Left kidney (tissue), 2 donors: Measurements from ENCODE around the gene ROBO1. TPM values are rescaled to one million over a fixed set of nuclear protein-coding genes. Genes with fewer than 3 reads are reported as not detected.
"Not testable (repeated sequence)": the region's sequence is repeated elsewhere in the genome, so short reads cannot be mapped to it uniquely, and the experiment has no call there.

Source experiments
- DNase-seq: peaks from one replicate; pipeline ENCODE4 v3.0.0-alpha.2; 2013
- polyA plus RNA-seq: library from polyadenylated mRNA; unstranded; fragments of 120-200 nt; gene quantifications from one replicate; pipeline ENCODE4 v1.2.1, GENCODE V29; 2013; ENCODE audit not compliant: insufficient read length

The ROBO1 gene
- polyA plus RNA-seq, 1 donor, result 130 TPM

DNA sequence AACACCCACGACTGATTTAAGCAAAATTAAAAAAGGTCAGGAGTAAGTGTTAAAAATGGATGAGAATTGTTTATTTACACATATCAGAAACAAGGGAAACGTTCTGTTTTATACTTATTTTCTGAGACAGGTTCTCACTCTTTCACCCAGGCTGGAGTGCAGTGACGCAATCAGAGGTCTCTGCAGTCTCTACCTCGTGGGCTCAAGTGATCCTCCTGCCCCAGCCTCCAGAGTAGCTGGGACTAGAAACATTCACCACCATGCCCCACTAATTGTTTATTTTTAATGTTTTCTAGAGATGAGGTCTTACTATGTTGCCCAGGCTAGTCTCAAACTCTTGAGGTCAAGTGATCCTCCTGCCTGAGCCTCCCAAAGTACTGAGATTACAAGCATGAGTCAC lies 1080.3 kb downstream of the ROBO1 start:
- no peak for DNase-seq

DNA sequence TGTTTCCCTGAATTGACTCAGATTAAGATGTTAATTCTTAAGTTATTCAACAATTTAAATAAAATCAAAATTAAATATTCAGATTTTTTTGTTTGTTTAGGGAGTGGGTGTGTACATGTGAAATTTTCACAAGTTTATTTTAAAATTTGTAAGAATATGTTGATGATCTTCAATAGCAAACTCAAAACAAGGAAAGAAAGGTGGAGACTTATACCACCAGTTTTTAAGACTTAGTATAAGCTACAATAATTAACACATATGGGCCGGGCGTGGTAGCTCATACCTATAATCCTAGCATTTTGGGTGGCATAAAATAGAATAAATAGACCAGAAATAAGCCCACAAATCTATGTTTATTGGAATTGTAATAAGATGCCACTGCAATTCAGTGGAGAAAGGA lies 1084.5 kb downstream of the ROBO1 start:
- DNase-seq, result no peak

DNA sequence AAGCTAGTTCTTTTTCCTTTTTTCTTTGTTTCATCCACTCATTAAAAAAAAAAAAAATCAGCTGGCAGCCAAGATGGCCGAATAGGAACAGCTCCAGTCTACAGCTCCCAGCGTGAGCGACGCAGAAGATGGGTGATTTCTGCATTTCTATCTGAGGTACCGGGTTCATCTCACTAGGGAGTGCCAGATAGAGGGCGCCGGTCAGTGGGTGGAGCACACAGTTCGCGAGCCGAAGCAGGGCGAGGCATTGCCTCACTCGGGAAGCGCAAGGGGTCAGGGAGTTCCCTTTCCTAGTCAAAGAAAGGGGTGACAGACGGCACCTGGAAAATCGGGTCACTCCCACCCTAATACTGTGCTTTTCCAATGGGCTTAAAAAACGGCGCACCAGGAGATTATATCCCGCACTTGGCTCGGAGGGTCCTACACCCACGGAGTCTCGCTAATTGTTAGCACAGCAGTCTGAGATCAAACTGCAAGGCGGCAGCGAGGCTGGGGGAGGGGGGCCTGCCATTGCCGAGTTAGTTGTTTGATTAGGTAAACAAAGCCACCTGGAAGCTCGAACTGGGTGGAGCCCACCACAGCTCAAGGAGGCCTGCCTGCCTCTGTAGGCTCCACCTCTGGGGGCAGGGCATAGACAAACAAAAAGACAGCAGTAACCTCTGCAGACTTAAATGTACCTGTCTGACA lies 1092.5 kb downstream of the ROBO1 start:
- DNase-seq, result not testable (repeated sequence)

DNA sequence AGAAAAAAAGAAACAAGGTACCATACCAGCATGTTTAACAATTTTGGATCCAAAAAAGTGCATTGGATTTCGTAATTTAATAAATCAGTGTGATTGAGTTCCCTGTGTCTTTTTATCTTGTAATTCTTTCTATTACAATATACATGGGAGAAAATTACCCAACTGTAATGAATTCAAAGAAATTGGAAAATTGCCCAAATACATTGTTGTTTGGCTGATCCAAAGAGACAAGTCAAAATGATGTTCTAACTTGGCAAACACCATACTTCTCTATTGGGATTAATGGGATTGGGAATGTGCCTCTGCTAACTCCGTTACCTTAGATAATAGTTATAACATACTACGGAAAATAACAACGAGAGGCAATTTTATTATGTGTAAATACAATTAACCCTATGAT lies 1097.1 kb downstream of the ROBO1 start:
- DNase-seq, result no peak

DNA sequence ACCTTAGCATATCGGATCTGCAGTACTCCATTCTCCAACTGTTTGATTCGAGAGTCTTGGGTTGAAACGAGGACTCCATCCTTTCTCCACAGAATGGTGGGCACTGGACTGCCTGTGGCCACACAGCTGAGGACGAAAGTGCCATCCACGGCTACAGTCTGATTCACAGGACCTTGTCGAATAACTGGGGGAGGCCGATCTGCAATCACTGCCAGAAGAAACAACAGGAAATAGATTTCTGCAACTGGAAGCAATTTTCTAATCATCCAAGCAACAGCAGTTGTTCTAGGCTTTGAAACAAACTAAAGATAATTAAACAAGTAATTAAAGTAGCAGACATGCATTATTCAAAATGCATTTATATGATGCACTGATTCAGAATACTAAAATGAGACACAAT lies 1097.7 kb downstream of the ROBO1 start:
- no peak for DNase-seq

DNA sequence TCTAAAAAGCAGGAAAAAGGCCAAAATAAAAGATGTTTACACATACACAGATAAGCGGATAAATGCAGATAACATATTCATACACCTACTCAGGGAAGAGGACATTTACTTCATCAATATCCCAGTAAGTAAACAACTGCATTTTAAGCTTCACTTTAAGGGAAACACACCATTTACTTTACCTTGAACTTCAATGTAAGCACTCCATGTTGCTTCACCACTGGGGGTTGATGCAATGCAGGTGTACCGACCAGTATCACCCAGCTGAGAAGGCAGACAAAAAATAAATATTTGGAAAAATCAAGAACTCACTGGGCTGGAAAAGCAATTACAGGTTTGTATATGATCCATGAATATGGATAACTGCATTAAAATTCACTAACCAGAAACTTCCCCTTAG lies 1099.5 kb downstream of the ROBO1 start:
- no peak for DNase-seq

DNA sequence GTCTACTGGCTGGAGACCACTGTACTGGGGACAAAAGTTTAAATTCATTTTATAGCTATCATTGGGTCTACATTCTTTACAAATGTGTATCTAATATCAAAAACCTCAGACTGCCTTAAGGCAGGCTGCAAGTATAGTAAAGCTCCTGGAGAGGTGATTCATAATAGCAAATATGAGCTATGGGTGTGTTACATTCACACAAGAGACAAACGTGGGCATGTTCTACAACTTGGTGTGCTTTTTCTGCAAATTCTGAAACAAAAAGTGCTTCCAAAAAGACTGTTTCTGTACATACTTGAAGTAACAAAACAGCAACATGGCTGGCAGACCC lies 1101.4 kb downstream of the ROBO1 start:
- no peak for DNase-seq

DNA sequence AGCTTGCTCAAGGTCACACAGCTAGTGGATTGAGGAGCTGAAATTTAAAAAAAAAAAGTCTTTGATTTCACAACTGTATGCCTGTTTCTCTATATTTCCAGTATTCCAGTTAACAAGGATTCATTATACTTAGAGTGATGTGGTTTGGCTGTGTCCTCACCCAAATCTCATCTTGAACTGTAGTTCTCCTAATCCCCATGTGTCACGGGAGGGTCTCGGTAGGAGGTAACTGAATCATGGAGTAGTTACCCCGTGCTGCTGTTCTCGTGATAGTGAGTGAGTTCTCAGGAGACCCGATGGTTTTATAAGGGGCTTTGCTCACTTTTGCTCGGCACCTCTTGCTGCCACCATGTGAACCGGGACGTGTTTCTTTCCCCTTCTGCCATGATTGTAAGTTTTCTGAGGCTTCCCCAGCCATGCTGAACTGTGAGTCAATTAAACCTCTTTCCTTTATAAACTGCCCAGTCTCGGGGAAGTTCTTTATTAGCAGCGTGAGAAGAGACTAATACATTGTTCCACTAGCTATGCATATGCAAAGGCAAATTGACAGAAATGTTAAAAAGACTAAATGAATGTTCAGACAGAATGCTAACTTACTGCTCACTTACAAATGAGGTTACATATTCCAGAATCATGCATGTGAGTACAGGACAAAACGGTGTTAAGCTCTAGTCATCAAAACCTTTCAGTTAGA lies 1101.9 kb downstream of the ROBO1 start:
- DNase-seq, result no peak

DNA sequence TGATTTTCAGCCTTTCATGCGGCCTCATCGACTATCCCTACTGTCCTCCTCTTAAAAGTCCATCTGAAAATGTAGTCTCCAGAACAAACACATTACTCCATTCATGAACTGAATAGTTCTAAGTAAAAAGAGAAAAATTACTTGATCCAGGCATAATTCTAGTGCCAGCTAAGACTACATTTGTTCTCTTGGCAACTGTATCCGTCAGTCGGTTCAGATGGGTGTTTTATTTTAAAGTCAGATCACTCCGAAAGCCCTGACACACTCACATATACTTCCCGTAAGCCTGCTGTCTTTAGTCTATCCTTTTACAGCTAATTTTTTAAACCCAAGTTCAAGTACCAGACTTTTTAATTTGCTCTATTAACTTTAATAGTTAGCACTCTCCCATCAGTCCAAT lies 1102.7 kb downstream of the ROBO1 start:
- no peak for DNase-seq

DNA sequence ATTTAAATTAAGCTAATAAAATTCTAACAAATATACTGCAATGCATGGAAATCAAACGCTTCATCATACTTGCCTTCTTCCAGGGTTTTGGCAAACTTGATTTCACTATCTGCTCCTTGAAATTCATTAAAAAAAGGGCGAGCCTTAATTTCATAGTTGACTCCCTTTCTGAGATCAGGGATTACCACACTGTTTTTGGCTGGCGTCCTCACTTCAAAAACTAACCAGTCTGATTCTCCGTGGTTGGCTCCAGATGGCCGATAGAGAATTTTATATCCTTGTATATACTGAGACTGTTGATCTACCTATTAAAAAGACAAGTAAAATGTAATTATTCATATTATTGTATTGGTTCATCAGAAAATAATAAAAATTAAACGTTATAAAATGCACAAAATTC lies 1106.8 kb downstream of the ROBO1 start:
- no peak for DNase-seq

DNA sequence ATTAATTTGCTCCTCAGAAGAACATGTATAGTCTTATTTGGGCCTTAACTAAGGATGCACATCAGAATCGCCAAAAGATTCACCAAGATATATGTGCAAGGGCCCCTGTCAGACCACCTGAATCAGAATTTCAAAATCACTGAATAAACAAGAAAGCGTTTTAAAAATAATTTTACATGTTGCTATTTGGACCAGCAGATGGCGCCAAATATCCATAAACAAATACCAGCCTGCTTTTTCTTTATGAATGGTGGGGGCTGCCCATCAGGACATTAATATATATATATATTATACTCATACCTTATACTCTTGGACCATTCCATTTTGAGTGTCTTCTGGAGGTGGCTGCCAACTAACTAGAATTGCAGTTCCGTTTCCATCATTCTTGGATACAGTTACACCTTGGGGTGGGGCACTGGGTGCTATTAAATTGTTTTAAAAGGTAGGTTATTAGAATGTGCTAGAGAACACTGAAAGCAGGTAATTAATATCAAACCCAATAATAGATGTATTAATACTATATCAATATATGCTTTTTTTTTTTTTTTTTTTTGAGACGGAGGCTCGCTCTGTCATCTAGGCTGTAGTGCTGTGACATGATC lies 1108.3 kb downstream of the ROBO1 start:
- peak; percentile 20 for DNase-seq

DNA sequence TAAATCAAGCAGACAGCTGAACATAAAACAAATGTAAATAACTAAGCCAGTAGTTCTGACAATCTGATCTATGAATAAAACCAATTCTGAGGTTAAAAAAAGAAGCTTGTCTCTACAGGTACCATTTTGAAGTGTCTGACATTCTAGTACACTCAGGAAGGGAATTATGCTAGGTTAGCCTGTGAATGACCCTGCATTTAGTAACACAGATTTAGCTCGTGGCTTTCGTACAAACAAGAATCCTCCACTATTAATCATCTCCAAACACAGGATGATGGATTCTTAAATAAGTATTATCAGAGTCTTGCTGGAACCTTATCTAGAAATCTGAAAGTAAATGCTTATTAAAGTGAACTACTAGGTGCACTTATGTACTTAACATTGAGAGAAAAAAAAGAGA lies 1120.1 kb downstream of the ROBO1 start:
- DNase-seq, result no peak

DNA sequence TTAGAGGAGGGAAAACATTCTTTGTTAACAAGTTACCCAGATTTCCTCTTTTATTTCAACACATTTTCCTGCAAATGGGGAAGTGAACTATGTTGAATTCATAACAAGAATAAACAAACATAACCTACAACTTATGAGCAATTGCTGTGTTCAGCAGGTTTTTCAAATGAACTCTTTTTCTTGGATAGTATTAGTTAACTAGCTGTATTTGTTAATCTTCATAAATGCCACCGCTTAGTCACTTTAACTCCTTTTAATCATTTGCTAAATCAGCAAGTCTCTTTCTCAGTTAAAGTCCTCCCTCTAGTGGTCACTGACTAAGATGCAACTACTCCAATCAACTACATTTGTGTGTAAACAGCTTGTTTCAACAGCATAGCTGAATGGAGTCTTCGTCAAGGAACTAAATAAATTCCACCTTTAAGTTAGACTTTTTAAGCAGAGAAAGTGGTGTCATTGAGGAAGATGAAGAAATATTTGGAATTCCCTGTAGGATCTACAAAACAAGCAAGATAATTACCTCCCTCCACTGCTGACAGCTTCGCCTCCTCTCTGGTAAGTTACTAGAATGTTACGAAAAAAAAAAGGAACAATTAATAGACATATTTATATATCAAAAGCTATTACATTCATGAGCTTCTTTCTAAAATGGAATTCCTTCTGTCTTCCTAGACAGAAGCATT lies 1122.0 kb downstream of the ROBO1 start:
- DNase-seq, result peak; percentile 88

DNA sequence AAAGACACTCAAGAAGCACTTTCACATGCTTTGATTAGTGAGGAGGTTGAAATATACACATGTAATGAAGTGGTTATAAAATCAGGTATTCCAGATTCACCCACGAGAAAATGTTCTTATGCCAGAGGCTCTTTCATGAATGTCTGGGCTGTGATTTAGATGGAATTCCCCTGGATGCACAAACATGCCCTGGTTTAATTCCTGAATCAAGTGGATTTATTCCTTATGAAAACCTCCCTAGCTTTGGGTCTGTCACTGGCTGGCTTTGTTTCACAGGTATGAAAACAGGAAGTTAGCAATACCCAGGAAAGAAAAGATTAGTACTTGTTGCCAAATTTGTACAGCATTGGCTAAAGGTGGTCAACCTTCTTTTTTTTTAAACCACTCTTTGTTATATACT lies 1123.0 kb downstream of the ROBO1 start:
- no peak for DNase-seq

DNA sequence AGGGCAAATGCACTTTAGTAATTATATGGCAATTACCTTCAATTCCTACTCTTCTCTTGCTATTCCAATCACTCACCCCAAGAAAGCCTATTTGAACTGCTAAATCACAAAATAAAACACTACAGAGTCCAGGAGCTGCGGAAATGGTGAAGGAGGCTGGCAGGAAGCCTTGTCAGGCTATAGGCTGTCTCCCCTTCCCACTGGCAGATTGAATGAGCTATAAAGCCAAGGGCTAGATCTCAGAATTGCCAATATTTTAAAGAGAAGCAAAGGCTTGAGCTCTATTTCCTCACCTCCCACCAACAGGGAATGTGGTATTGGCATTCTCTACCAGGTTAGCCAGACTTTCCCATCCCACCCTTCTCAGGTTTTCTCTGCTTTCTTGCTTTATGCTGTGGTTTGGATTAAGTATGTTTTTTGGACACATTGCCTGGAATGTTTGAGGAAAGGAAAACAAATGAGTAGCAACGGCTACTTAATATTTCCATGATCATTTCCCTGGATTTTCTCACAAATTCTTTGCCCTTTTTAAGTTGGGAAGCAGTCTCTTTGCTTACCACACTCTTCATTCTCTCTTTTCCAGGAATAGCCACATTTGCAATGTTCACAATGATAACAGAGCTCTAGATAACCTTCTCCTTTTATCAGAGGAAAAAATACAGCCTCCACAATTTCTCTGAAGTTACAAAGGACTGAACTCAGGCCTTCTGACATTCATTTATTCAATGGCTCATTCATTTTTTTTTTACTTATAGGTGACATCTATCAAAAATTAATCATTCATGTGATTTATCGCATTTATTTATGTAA lies 1125.4 kb downstream of the ROBO1 start:
- no peak for DNase-seq

DNA sequence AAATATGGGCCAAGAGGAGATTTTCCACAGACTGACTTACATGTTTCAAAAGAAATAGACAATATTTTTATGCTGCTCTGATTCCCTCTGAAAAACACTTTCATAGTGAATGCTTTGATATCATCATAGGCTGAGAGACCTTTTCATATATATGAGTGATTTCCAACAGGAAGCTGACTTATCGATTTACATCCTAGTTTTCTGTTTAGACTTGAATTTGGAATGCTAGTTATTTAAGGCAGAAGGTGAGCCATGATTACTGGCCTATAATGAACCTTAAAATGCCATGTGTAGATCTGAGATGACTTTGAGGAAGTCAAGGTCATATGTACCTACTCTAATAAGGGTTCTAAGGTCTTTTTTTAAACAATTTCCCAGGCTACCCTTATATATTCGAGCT lies 1126.1 kb downstream of the ROBO1 start:
- DNase-seq, result no peak

DNA sequence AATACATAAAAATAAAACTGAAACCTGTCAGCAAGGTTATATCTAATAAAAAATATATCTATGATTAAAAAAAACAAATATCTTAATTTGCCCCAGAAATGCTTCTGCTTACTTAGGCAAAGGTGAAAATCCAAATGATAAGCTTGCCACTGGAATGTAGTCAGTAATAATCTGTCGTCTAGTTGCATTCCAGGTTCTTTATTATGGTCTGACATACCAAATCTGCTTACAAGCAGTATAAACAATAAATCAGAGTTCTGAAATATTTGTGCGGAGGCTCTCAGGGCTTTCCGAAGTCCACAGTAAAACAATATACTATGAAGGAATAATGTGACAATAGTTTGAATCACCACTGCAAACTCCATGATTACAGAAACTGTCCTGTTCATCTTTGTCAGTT lies 1133.5 kb downstream of the ROBO1 start:
- DNase-seq, result no peak

DNA sequence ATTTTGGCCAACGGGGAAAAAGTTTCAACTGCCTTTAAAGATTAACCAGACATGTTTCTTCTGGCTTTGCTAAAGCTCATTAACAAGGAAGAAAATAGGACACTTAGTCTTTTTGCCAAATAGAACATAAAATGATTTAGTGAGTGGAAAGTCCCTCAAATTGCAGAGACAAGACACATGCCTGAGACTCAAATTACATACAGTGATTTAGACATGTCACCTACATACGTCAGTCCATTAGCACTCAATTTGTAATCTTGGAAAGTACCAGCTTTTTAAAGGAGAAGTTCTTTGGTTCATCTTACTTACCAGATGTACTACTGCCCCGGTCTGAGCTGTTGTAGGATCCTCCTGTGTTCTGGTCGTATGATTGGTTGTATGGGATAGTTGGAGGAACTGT lies 1134.2 kb downstream of the ROBO1 start:
- DNase-seq, result no peak

DNA sequence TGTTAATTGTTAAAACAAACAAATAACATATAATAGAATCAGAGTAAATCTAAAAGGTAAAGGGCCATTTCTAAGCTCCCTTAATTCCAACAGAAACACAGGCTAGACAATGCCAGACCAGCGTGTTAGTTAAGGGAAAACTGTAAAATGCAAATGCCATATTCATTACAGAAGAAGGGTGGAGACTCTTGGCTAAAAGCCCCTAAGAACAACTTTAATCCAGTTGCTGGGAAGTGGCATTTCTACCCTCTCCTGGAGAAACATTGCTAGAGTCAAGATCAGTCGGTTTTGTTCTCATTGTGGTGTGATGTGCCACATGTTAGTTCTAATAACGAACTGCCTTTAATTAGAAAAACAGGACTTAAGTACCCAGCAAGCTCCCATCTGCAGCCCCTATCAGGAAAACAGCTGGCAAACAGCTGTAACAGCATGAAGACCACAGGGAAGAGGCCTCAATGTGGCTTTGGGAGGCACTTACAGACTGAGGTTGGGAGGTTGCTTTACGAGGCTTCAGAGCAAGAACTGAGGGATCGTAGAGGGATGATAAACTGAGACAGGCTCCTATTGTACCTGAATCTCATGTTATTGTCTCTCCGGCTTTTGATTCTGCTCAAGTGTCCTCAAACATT lies 1134.8 kb downstream of the ROBO1 start:
- DNase-seq, result no peak

DNA sequence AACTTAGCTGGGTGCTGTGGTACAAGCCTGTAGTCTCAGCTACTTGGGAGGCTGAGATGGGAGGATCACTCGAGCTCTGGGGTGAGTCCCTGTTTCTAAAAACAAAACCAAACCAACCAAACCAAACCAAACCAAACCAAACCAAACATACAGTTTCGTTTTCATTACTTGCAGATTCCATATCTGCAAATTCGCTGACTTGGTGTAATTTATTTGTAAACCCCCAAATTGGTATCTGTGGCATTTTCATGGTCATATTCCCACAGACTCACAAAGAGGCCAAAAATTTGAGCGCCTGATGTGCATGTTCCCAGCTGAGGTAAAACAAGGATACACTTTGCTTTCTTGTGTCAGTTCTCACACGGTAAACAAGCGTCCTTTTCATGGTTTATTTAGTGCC lies 1138.3 kb downstream of the ROBO1 start:
- no peak for DNase-seq

DNA sequence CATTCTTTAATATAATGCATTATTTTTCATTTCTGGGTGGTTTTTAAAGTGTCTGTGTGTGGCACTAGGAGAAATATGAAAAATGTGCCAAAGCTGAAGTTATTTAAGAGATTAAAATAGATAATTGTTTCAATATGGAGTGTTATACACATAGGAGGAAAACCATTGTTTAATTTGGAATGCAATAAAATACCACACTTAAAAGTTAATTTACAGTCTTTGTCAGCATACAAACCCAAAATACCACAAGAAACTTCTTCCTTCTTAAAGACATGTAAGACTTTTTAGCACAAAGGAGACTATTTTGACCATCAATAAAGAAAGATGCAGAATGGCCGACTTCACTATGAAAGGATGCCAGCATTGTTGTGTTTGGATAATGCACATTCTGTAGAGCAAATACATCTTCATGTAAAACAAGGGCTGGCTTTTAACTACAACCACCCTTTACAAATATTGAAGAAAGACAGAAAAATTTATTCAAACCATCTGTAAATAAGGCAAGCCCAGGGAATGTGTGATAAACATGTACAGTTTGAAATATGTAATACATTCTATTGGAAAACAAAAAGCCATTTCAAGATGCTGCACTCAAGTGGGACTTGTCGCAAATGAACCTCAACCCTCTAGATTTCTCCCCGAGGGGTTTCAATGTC lies 1146.6 kb downstream of the ROBO1 start:
- no peak for DNase-seq
